Tibial nerve (tissue), 4 donors: ENCODE measurements around the gene ASTN2.

ENCODE experiments used
- EP300 ChIP-seq, 2 donors: sonication (generic); formaldehyde crosslinking; IDR thresholded peaks; one replicate each; pipeline ENCODE4 v1.6.1; 2017; ENCODE audit warnings: antibody characterized with exemption in 2 of 2, mild to moderate bottlenecking in 1 of 2
- POLR2A ChIP-seq, 2 donors: fragments of 450-650 bp; IDR thresholded peaks; one replicate each; pipeline ENCODE4 v1.6.1; 2017; ENCODE audit warnings: antibody characterized with exemption in 2 of 2, mild to moderate bottlenecking in 2 of 2, moderate library complexity in 2 of 2
- TF ChIP-seq, protein P1 (sequence below), 5 experiments: fragments of 200-600 bp in 3 of 5; fragments of 450-650 bp in 2 of 5; sonication (generic) in 3 of 5; IDR thresholded peaks; one replicate each; pipeline ENCODE4 v1.5.1; 2016 to 2019; ENCODE audit warnings: antibody characterized with exemption in 5 of 5, mild to moderate bottlenecking in 3 of 5, moderate library complexity in 2 of 5

DNA sequence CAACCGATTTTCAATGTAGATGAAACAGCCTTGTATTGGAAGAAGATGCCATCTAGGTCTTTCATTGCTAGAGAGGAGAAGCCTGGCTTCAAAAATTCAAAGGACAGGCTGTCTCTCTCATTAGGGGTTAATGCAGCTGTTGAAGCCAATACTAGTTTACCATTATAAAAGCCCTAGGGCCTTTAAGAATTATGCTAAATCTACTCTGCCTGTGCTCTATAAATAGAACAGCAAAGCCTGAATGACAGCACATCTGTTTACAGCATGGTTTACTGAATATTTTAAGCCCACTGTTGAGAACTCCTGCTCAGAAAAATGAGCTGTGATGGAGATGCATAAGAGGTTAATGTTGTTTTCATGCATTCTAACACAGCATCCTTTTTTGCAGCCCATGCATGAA, 539.3 kb downstream of the ASTN2 start:
- TF ChIP-seq, protein P1, sequence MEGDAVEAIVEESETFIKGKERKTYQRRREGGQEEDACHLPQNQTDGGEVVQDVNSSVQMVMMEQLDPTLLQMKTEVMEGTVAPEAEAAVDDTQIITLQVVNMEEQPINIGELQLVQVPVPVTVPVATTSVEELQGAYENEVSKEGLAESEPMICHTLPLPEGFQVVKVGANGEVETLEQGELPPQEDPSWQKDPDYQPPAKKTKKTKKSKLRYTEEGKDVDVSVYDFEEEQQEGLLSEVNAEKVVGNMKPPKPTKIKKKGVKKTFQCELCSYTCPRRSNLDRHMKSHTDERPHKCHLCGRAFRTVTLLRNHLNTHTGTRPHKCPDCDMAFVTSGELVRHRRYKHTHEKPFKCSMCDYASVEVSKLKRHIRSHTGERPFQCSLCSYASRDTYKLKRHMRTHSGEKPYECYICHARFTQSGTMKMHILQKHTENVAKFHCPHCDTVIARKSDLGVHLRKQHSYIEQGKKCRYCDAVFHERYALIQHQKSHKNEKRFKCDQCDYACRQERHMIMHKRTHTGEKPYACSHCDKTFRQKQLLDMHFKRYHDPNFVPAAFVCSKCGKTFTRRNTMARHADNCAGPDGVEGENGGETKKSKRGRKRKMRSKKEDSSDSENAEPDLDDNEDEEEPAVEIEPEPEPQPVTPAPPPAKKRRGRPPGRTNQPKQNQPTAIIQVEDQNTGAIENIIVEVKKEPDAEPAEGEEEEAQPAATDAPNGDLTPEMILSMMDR (IDR thresholded peaks at IDR 0.05), result no peak
- TF ChIP-seq POLR2A (IDR thresholded peaks at IDR 0.05) (no peak), EP300 (IDR thresholded peaks at IDR 0.05) (no peak)
